Body of pancreas (tissue), 4 donors: ENCODE measurements around the gene ODAD3. TPM values are rescaled to one million over a fixed set of nuclear protein-coding genes. Genes with fewer than 3 reads are reported as not detected.

Experiments used
- ATAC-seq: fragments of 150-250 bp; one replicate; pipeline ENCODE4 v1.9.1; 2016
- DNase-seq, 4 donors: peaks; one replicate each; pipeline ENCODE4 v3.0.0-alpha.2; 2019
- H3K27ac ChIP-seq, 4 donors: fragments of 200-600 bp; sonication (generic); 1 replicate in 3 of 4; 2 replicates in 1 of 4; pipeline versions ENCODE4 v1.5.1 to v1.6.1; 2016 to 2019; ENCODE audit warnings: mild to moderate bottlenecking in 1 of 4, mixed read lengths in 1 of 4, moderate library complexity in 1 of 4
- H3K27me3 ChIP-seq, 2 donors: fragments of 200-600 bp; sonication (generic); one replicate each; pipeline ENCODE4 v1.6.0; 2016; ENCODE audit warnings: mild to moderate bottlenecking in 1 of 2
- H3K36me3 ChIP-seq, 2 donors: fragments of 200-600 bp; sonication (generic); replicated peaks in 1 of 2; 2 replicates each; pipeline ENCODE4 v1.5.1; 2016; ENCODE audit warnings: low read depth in 2 of 2; ENCODE audit not compliant: insufficient read depth in 1 of 2
- H3K4me1 ChIP-seq: fragments of 200-600 bp; sonication (generic); one replicate; pipeline ENCODE4 v1.6.0; 2016
- H3K4me3 ChIP-seq, 2 donors: fragments of 200-600 bp; sonication (generic); 1 replicate in 1 of 2; 2 replicates in 1 of 2; pipeline ENCODE4 v1.5.1; 2016 to 2019
- H3K9me3 ChIP-seq, 3 donors: fragments of 200-600 bp; sonication (generic); 1 replicate in 2 of 3; 2 replicates in 1 of 3; pipeline ENCODE4 v1.5.1; 2016
- POLR2A ChIP-seq, 3 donors: fragments of 450-650 bp; IDR thresholded peaks; one replicate each; pipeline ENCODE4 v1.6.1; 2016; ENCODE audit warnings: antibody characterized with exemption in 3 of 3, mild to moderate bottlenecking in 2 of 3
- WGBS, 2 donors: methylation state at CpG; one replicate each; pipeline ENCODE4 v1.1.5; 2017; 5-methylcytosine and 5-hydroxymethylcytosine counted together
- intact Hi-C: fragments of 100-400 bp; cut with DNase I; formaldehyde crosslinking; loops from one replicate; pipeline ENCODE4 v1.15.1; 2023
- total RNA-seq, 2 donors: library from RNA; depleted of rRNA; stranded (reverse); fragments of >200 nt; gene quantifications; one replicate each; pipeline ENCODE4 v1.1.0, GENCODE V29; 2016
- TF ChIP-seq, protein P1 (sequence below), 7 experiments: fragments of 450-650 bp in 4 of 7; fragments of 200-600 bp in 3 of 7; sonication (generic) in 3 of 7; IDR thresholded peaks; one replicate each; pipeline ENCODE4 v1.5.1; 2016 to 2019; ENCODE audit warnings: antibody characterized with exemption in 7 of 7

The ODAD3 gene
- total RNA-seq, 2 donors from 2014 or later, result 0.26 TPM; not detected in 1

DNA sequence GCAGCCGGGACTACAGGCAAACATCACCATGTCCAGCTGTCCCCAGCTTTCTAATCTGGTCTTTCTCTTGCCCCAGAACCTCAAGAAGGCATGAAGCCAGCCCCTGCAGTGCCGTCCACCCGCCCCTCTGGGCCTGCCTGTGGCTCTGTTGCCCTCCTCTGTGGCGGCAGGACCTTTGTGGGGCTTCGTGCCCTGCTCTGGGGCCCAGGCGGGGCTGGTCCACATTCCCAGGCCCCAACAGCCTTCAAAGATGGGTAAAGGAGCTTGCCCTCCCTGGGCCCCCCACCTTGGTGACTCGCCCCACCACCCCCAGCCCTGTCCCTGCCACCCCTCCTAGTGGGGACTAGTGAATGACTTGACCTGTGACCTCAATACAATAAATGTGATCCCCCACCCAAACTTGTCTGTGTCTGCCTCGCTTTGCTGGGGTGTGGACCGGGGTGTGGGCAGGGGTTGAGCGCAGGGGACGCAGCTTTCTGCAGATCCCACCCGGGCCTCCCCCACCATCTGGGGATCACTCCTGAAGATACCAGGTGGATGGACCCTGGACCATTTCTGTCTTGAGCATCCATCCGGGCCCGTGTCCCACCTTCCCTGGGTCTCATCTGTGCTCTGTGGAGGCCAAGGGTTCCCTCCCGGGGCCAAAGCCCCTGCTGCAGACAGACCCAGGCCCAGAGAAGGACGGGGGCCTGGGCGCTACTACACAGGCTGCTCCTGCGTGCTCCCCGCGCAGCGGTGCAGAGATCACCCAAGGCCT is 15.8 kb upstream of the ODAD3 start:
- Histone ChIP-seq H3K4me3 (no peak overlapping the region), H3K27ac (no peak overlapping the region), H3K27me3 (no peaks in the 10 kb centered on the region), H3K36me3 (peaks cover 0 to 15% of the 10 kb centered on the region in 2 donors), H3K9me3 (no peaks in the 10 kb centered on the region), H3K4me1 (no peaks in the 10 kb centered on the region)
- intact Hi-C loops, result loop anchor here (10.0 kb wide), 1 partner anchor 436 kb away; no protein-coding TSS in a partner anchor
- 86 to 88% methylated on average over 19 to 20 of the region's 21 CpGs for WGBS, 2 donors
- TF ChIP-seq POLR2A (IDR thresholded peaks at IDR 0.05), result no peak
- TF ChIP-seq, protein P1, sequence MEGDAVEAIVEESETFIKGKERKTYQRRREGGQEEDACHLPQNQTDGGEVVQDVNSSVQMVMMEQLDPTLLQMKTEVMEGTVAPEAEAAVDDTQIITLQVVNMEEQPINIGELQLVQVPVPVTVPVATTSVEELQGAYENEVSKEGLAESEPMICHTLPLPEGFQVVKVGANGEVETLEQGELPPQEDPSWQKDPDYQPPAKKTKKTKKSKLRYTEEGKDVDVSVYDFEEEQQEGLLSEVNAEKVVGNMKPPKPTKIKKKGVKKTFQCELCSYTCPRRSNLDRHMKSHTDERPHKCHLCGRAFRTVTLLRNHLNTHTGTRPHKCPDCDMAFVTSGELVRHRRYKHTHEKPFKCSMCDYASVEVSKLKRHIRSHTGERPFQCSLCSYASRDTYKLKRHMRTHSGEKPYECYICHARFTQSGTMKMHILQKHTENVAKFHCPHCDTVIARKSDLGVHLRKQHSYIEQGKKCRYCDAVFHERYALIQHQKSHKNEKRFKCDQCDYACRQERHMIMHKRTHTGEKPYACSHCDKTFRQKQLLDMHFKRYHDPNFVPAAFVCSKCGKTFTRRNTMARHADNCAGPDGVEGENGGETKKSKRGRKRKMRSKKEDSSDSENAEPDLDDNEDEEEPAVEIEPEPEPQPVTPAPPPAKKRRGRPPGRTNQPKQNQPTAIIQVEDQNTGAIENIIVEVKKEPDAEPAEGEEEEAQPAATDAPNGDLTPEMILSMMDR (IDR thresholded peaks at IDR 0.05), result no peak
- DNase-seq (no peak), ATAC-seq (no peak)

DNA sequence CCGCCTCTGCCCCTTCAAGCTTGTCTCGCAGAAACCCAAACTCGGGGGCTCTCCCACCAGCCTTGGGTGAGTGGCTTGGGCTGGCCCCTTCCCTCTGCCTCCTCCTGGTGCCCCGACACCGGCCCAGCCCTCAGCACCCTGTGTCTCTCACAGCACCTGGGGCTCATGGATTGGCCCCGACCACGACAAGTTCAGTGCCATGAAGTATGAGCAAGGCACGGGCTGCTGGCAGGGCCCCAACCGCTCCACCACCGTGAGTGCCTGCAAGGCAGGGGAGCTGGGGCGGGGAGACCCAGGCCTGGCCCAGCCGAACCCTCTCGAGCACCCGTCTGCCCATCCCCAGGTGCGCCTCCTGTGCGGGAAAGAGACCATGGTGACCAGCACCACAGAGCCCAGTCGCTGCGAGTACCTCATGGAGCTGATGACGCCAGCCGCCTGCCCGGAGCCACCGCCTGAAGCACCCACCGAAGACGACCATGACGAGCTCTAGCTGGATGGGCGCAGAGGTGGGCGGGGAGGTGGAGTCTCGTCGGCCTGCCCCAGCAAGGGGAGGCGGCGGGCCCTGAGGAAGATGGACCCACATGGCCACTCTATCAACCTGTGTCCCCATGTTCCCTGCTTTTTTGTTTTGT is 14.1 kb upstream of the ODAD3 start:
- intact Hi-C loops, result loop anchor here (5.0 kb wide), 1 partner anchor 157 kb away; no protein-coding TSS in a partner anchor
- no peak for DNase-seq
- WGBS, 2 donors, result 93 to 96% methylated on average over 20 to 30 of the region's 31 CpGs

DNA sequence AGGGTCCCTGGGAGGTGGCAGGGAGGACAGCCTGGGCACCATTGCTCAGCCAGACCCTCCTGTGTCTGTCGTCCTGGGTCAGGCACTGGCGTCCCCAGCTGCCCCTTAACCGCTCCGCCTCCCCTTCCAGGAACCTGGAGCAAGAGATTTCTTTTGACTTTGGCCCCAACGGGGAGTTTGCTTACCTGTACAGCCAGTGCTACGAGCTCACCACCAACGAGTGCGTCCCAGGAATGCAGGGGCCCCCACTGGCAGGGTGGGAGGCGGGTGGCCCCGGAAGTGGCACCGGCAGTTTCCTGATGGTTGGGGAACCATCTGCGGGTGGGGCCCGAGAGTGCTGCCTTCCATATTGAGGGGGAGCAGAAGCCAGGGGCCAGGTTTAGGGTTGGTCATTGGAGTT is 13.5 kb upstream of the ODAD3 start:
- Histone ChIP-seq H3K27ac (no peak overlapping the region), H3K9me3 (no peaks in the 10 kb centered on the region), H3K27me3 (no peaks in the 10 kb centered on the region), H3K4me1 (no peaks in the 10 kb centered on the region), H3K36me3 (peaks cover 0 to 21% of the 10 kb centered on the region in 2 donors), H3K4me3 (no peak overlapping the region)
- intact Hi-C loops, result loop anchor here (5.0 kb wide), 1 partner anchor 156 kb away; no protein-coding TSS in a partner anchor
- DNase-seq (no peak), ATAC-seq (no peak)
- TF ChIP-seq POLR2A (IDR thresholded peaks at IDR 0.05), result no peak
- TF ChIP-seq, protein P1 (IDR thresholded peaks at IDR 0.05), result no peak
- 80 to 90% methylated on average over 7 to 10 of the region's 13 CpGs for WGBS, 2 donors

More for the DNA sequence above, 14.1 kb upstream of the ODAD3 start:
- Histone ChIP-seq H3K9me3 (no peaks in the 10 kb centered on the region), H3K27me3 (no peaks in the 10 kb centered on the region), H3K36me3 (peaks cover 0 to 19% of the 10 kb centered on the region in 2 donors), H3K27ac (no peak overlapping the region), H3K4me3 (no peak overlapping the region), H3K4me1 (no peaks in the 10 kb centered on the region)
- ATAC-seq, result no peak
- TF ChIP-seq, protein P1 (IDR thresholded peaks at IDR 0.05), result no peak
- no peak for TF ChIP-seq POLR2A (IDR thresholded peaks at IDR 0.05)

DNA sequence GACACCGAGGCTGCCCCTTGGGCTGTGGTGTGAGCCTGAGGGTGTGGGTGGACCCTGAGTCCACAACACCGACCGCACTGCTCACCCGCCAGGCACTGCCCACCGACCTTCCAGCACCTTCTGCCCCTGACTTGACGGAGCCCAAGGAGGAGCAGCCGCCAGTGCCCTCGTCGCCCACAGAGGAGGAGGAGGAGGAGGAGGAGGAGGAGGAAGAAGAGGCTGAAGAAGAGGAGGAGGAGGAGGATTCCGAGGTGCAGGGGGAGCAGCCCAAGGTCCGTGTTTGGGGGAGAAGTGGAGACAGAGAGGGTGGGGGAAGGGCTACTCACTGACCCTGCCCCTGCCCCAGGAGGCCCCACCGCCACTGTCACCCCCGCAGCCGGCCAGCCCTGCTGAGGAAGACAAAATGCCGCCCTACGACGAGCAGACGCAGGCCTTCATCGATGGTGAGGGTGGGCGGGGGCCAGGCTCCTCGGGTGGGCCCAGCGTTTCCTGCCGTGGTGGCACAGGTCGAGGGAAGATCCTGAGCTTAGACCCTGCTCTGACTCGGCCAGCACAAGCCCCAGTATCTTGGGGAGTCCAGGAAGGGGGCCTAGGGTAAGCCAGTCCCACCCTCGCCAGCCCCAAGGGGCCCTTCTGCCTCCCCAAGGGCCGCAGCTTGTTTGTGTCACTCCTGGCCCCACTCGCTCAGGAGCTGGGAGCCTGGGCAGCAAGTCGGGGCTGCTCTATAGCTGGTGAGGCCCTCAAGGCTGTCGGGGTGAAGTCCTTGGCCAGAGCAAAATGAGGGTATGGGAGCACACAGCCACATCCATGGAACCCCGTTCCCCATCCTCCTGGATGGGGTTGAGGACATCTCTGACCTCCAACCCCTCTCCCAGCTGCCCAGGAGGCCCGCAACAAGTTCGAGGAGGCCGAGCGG is 12.7 kb upstream of the ODAD3 start:
- Histone ChIP-seq H3K27ac (no peak overlapping the region), H3K9me3 (no peaks in the 10 kb centered on the region), H3K36me3 (peaks cover 0 to 21% of the 10 kb centered on the region in 2 donors), H3K4me3 (no peak overlapping the region), H3K27me3 (no peaks in the 10 kb centered on the region), H3K4me1 (no peaks in the 10 kb centered on the region)
- DNase-seq (no peak), ATAC-seq (no peak)
- intact Hi-C loops, result loop anchor here (5.0 kb wide), 1 partner anchor 155 kb away; no protein-coding TSS in a partner anchor
- TF ChIP-seq, protein P1 (IDR thresholded peaks at IDR 0.05), result no peak
- TF ChIP-seq POLR2A (IDR thresholded peaks at IDR 0.05), result no peak
- 86 to 88% methylated on average over 21 to 34 of the region's 35 CpGs for WGBS, 2 donors
